K562 (cell line): ENCODE measurements around the gene CACNB1. TPM values are rescaled to one million over a fixed set of nuclear protein-coding genes. Genes with fewer than 3 reads are reported as not detected.

Source experiments
- EHMT2 ChIP-seq: fragments of 450-650 bp; IDR thresholded peaks from 2 replicates; pipeline ENCODE4 v1.6.1; 2018; ENCODE audit warnings: antibody characterized with exemption
- GTF3C2 ChIP-seq: IDR thresholded peaks from 3 replicates; pipeline ENCODE4 v1.6.1; 2011; ENCODE audit warnings: borderline replicate concordance, mild to moderate bottlenecking, moderate library complexity; ENCODE audit not compliant: insufficient read length; ENCODE audit errors: extremely low read depth
- HMG20A ChIP-seq: fragments of 450-650 bp; formaldehyde crosslinking; conservative IDR thresholded peaks from 2 replicates; pipeline ENCODE4 v1.4.0; 2020; ENCODE audit warnings: mild to moderate bottlenecking, mixed read lengths
- KLF13 ChIP-seq: fragments of 450-650 bp; IDR thresholded peaks from 2 replicates; pipeline ENCODE4 v1.6.1; 2016; ENCODE audit warnings: missing genetic modification characterization, low read depth, mild to moderate bottlenecking, missing compliant biosample characterization, moderate library complexity, borderline replicate concordance
- KLF16 ChIP-seq: IDR thresholded peaks from 2 replicates; pipeline ENCODE4 v1.6.1; 2016; ENCODE audit warnings: antibody characterized with exemption
- MAZ ChIP-seq, 2 experiments: fragments of 450-650 bp in 1 of 2; sonication (generic) in 1 of 2; formaldehyde crosslinking; IDR thresholded peaks in 1 of 2; conservative IDR thresholded peaks in 1 of 2; 2 replicates each; pipeline versions ENCODE4 v1.4.0 to v1.5.0; 2020; ENCODE audit warnings: mild to moderate bottlenecking in 1 of 2, missing genetic modification reagents in 1 of 2
- MBD2 ChIP-seq: sonication (generic); IDR thresholded peaks from 2 replicates; pipeline ENCODE4 v1.6.1; 2016; ENCODE audit warnings: low read depth, borderline replicate concordance
- MNT ChIP-seq, 2 experiments: fragments of 450-650 bp; conservative IDR thresholded peaks; 2 replicates each; pipeline ENCODE4 v1.6.1; 2017; ENCODE audit warnings: mild to moderate bottlenecking in 2 of 2, moderate library complexity in 2 of 2
- NFIC ChIP-seq: fragments of 450-650 bp; IDR thresholded peaks from 2 replicates; pipeline ENCODE4 v1.6.1; 2017; ENCODE audit warnings: mild to moderate bottlenecking, inconsistent platforms
- NR3C1 ChIP-seq: sonication (generic); formaldehyde crosslinking; IDR thresholded peaks from 2 replicates; pipeline ENCODE4 v1.8.1; 2022; ENCODE audit warnings: missing genetic modification reagents
- POLR2AphosphoS5 ChIP-seq: IDR thresholded peaks from 2 replicates; pipeline ENCODE4 v1.6.1; 2011; ENCODE audit warnings: mild to moderate bottlenecking, low read depth, low read length, moderate library complexity; ENCODE audit not compliant: control insufficient read depth, insufficient read depth
- PREB ChIP-seq: sonication (generic); formaldehyde crosslinking; IDR thresholded peaks from 2 replicates; pipeline ENCODE4 v1.8.1; 2023; ENCODE audit warnings: mild to moderate bottlenecking, missing genetic modification reagents
- PRPF4 ChIP-seq: fragments of 200-400 bp; formaldehyde crosslinking; IDR thresholded peaks from one replicate; pipeline ENCODE4 v1.6.1; 2017; ENCODE audit warnings: low read length, low read depth, mild to moderate bottlenecking; ENCODE audit not compliant: insufficient read depth, poor library complexity, severe bottlenecking
- RCOR1 ChIP-seq, 2 experiments: IDR thresholded peaks; 2 replicates each; pipeline ENCODE4 v1.6.1; 2012; ENCODE audit warnings: low read depth in 2 of 2, low read length in 2 of 2, borderline replicate concordance in 1 of 2, improper control_type of control experiment in 1 of 2
- SUPT5H ChIP-seq: fragments of 450-650 bp; IDR thresholded peaks from 2 replicates; pipeline ENCODE4 v1.6.1; 2016
- TEAD2 ChIP-seq: fragments of 450-650 bp; IDR thresholded peaks from 2 replicates; pipeline ENCODE4 v1.6.1; 2016; ENCODE audit warnings: missing genetic modification characterization, control low read depth, missing compliant biosample characterization
- TRIM24 ChIP-seq, 2 experiments: fragments of 450-650 bp; IDR thresholded peaks; 2 replicates each; pipeline ENCODE4 v1.6.1; 2016
- VEZF1 ChIP-seq: fragments of 200-800 bp; sonication (Bioruptor generic); IDR thresholded peaks from 2 replicates; pipeline ENCODE4 v1.6.1; 2017; ENCODE audit warnings: missing genetic modification characterization, missing compliant biosample characterization
- ZFP30 ChIP-seq: fragments of 250-450 bp; sonication (Bioruptor Pico); IDR thresholded peaks from 2 replicates; pipeline ENCODE4 v1.8.0; 2022; ENCODE audit warnings: moderate library complexity, mild to moderate bottlenecking, inconsistent platforms, borderline replicate concordance
- ZNF830 ChIP-seq: fragments of 250-450 bp; sonication (Bioruptor Pico); IDR thresholded peaks from 2 replicates; pipeline ENCODE4 v1.5.0; 2021; ENCODE audit warnings: mild to moderate bottlenecking
- polyA plus RNA-seq, 8 experiments: library from polyadenylated mRNA; depleted of rRNA in 4 of 8; stranded (reverse) in 5 of 8; unstranded in 3 of 8; fragments of >200 nt; fragmentation: Nextera tagmentation in 2 of 8; fragmentation: Illumina TruSeq in 1 of 8; extraction: Ambion mirVana in 2 of 8; extraction: Trizol in 1 of 8; gene quantifications; 2 replicates each; pipeline versions ENCODE4 v1.2.1 to v1.2.3, GENCODE V29; 2011 to 2014; ENCODE audit warnings: inconsistent platforms in 1 of 8, missing spikeins in 1 of 8
- total RNA-seq, 7 experiments: library from RNA; depleted of rRNA in 6 of 7; stranded (reverse); fragments of >200 nt in 6 of 7; fragmentation: Illumina TruSeq in 2 of 7; extraction: Trizol in 2 of 7; gene quantifications; 2 replicates each; pipeline versions ENCODE4 v1.2.1 to v1.2.3, GENCODE V29; 2011 to 2021; ENCODE audit warnings: low replicate concordance in 1 of 7

CACNB1 gene
- total and polyA plus RNA-seq, 9 of the 15 experiments (the other 6 are each of a cell fraction or from before 2014, with no cell fraction given), result 0.08 to 7.4 (median 3.0) TPM

- TF ChIP-seq RCOR1 (IDR thresholded peaks at IDR 0.05; ENCODE audit: borderline replicate concordance in 1 of 2, low read depth in 2 of 2, low read length in 2 of 2), result 0 out of 4 replicates have a peak, but pooled peaks of 1 of the 2 experiments have one; percentile 6
- peak; percentile 51; the same call in 1 of the 2 replicates for TF ChIP-seq SUPT5H
- peak; percentile 92 for TF ChIP-seq VEZF1 (CRISPR knock-in tag)
- TF ChIP-seq ZNF830 (CRISPR knock-in tag), result peak; percentile 76; the same call in 1 of the 2 replicates
- TF ChIP-seq HMG20A (CRISPR knock-in tag), result no peak
- no peak for TF ChIP-seq KLF13 (tag)
- no peak for TF ChIP-seq GTF3C2
- peak; percentile 51 to 84; a peak in 3 of 4 replicates for TF ChIP-seq MAZ (CRISPR knock-in tag; conservative IDR thresholded peaks at IDR 0.05 in 1 of 2, IDR thresholded peaks at IDR 0.05 in 1 of 2)
- no peak for TF ChIP-seq PRPF4
- TF ChIP-seq NFIC, result peak; percentile 13; the same call in 1 of the 2 replicates
- 0 out of 2 replicates have a peak, but pooled peaks have one; percentile 30 for TF ChIP-seq POLR2AphosphoS5
- TF ChIP-seq ZFP30 (CRISPR knock-in tag), result no peak
- TF ChIP-seq TEAD2 (tag), result no peak
- no peak for TF ChIP-seq PREB (CRISPR knock-in tag)
- TF ChIP-seq MBD2, result 0 out of 2 replicates have a peak, but pooled peaks have one; percentile 40
- TF ChIP-seq NR3C1 (CRISPR knock-in tag), result no peak
- 0 out of 4 replicates have a peak, but pooled peaks of 1 of the 2 experiments have one; percentile 23 for TF ChIP-seq MNT (conservative IDR thresholded peaks at IDR 0.05)
- TF ChIP-seq EHMT2, result no peak
- no peak for TF ChIP-seq KLF16
- no peak for TF ChIP-seq TRIM24 (IDR thresholded peaks at IDR 0.05)
Observed at GRCh38 chr17:39197380-39198185, at the start of gene CACNB1 (continued).
